GM18873 (cell line): ENCODE measurements around the gene PTPRCAP.
A peak's percentile ranks its signal among the peaks of the same experiment; 100 is the strongest.
"Not testable (repeated sequence)": the region's sequence is repeated elsewhere in the genome, so short reads cannot be mapped to it uniquely, and the experiment has no call there.

Experiments used
- ATAC-seq: cut with Tn5 transposase; IDR thresholded peaks from one replicate; pipeline ENCODE4 v1.9.1; 2021; ENCODE audit warnings: mild to moderate bottlenecking, moderate library complexity, moderate number of reproducible peaks; ENCODE audit not compliant: unreplicated experiment, low FRiP score

The PTPRCAP gene

DNA sequence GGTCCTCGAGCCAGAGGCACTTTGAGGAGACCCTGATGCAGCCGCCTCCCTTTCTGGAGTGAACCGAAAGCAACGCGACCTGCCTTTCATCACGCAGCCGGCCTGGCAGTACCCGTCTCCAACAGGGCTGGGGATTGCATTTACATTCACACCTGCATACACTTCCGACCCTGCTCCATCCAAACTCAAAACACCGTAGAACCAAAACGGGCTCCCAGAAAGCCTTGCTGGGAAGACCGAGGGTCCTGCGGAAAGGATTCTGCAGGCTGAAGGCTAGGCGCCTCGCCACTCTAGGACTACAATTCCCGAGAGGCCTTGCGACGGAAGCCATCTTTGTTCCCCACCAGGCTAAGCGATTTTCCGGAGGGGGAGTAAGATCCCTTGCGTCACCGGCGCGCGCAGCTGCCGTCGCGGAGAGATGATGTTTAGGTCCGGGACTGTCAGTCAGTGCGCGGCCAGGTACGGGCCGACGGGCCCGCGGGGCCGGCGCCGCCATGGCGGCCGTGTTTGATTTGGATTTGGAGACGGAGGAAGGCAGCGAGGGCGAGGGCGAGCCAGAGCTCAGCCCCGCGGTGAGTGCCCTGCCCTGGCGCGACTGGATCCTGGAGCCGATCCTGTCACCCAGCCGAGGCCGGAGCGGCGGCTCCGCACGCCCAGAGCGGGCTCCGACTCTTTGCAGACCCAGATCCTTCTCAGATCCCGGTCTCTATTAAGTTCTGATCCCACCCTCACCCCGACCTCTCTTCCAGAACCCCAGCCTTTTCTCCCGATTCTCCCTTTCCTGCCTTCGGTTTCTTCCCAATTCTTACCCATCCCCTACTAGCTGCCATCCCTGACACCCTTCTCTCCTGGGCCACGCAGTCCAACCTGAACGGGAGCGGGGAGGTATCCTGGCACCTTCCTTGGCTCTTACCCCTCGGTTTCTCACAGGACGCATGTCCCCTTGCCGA lies 9.2 kb downstream of the PTPRCAP start, which contains the start of gene RPS6KB2:
Gene RPS6KB2, plus strand, starts transcription at position 443 of the 950 bp plus-strand sequence. Its CDS starts 52 bp downstream, at position 495.
- peak; percentile 71 for ATAC-seq

DNA sequence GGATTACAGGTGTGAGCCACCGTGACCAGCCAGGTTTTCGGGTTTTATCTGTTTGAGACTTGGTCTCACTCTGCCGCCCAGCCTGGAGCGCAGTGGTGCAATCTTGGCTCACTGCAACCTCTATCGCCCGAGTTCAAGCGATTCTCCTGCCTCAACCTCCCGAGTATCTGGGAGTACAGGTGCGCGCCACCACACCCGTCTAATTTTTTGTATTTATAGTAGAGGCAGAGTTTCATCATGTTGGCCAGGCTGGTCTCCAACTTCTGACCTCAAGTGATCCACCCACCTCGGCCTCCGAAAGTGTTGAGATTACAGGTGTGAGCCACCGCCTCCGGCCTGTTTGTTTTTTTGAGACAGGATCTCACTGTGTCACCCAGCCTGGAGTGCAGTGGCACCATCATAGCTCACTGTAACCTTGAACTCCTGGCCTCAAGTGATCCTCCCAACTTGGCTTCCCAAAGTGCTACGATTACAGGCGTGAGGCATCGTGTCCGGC lies 10.1 kb downstream of the PTPRCAP start:
- not testable (repeated sequence) for ATAC-seq

DNA sequence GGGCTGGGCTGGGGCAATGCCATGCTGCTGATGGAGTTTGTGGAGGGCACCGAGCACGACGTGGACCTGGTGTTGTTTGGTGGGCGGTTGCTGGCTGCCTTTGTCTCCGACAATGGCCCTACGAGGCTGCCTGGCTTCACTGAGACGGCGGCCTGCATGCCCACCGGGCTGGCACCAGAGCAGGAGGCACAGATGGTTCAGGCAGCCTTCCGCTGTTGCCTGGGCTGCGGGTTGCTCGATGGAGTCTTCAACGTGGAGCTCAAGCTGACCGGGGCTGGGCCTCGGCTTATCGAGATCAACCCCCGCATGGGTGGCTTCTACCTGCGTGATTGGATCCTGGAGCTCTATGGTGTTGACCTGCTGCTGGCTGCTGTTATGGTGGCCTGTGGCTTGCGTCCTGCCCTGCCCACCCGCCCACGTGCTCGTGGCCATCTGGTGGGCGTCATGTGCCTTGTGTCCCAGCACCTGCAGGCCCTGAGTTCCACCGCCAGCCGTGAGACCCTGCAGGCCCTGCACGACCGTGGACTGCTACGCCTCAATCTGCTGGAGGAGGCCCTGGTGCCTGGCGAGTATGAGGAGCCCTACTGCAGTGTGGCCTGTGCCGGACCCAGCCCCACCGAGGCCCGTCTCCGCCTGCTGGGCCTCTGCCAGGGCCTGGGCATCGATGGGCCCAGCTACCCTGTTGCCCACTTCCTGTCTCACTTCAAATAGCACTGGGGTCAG lies 13.4 kb downstream of the PTPRCAP start:
- ATAC-seq: no peak

DNA sequence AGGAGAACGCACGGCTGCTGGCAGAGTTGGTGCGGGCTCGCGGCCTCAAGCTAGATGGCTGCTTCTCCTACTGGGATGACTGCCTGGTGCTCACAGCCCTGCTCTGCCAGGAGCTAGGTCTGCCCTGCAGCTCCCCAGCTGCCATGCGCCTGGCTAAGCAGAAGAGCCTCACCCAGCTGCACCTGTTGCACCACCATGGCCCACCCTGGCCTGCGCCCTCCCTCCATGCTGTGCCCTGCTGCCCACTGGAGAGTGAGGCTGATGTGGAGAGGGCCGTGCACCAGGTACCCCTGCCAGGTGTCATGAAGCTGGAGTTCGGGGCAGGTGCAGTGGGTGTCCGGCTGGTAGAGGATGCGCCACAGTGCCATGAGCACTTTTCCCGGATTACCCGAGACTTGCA lies 14.0 kb downstream of the PTPRCAP start:
- no peak for ATAC-seq

DNA sequence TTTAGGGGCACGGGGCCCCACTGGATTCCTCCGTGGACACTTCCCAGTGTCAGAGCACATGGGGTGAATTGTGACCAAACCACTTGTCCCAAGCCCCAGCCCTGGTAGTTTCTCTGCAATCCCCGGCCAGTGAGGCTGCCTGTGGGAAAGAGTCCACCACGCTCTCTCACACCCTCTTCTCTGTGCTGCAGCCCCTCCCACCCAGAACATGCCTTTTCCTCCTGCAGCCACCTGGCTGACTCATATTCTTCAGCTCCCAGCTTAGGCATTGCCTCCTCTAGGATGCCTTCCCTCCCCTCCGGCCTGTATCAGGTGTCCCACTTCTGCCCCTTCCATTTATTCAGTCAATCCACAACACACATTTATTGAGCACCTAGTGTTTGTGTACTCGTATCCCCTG lies 14.6 kb downstream of the PTPRCAP start:
- ATAC-seq: no peak

- no peak for ATAC-seq
Observed at GRCh38 chr11:67421430-67422031, 16.0 kb downstream of the PTPRCAP start.

DNA sequence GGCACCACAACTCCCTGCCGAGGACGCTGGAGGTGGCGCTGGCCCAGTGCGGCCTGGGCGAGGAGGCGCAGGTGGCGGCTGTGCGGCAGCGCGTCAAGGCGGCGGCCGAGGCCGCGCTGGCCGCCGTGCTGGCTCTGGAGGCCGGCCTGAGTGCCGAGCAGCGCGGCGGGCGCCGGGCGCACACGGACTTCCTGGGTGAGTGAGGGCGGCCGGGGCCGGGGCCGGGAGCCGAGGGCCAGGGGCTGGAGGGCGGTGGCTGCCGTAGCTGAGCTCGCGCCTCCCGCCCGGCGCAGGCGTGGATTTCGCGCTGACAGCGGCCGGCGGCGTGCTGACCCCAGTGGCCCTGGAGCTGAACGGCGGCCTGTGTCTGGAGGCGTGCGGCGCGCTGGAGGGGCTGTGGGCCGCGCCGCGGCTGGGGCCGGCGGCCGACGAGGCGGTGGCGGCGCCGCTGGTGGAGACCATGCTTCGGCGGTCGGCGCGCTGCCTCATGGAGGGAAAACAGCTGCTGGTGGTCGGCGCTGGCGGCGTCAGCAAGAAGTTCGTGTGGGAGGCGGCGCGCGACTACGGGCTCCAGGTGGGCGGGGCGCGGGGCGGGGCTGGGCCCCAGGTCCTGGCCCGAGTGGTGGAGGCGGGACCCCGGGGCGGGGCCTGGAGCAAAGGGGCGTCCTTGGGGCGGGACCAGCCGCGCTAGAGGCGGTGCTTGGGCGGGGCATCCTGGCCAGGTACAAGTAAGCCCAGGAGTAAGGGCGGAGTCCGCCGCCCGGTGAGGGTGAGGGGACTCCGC lies 16.6 kb downstream of the PTPRCAP start:
- ATAC-seq: peak; percentile 62

DNA sequence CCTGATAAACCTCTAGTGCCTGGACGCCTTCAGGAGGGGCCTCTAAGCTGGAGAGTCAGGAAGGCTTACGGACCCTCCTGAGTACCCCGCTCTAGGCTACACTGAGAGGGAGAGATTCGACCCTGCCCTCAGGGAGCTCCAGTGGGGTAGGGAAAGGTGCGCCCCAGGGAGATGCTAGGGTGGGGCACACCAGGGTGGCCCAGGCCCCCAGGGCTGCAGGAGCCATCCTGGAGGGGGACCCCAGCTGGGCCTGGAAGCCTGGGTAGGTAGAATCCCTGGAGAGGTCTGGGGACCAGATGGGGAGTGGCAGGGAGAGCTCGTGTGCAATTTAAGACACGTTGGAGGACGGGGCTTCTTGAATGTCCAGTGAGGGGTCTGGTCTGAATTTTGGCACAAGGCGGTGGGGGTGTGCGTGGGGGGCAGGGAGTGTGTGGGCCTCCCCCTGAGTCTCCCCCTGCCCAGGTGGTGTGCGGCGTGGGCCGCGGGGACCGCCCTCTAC lies 17.3 kb downstream of the PTPRCAP start:
- no peak for ATAC-seq

- ATAC-seq: no peak
Observed at GRCh38 chr11:67419325-67420049, 18.0 kb downstream of the PTPRCAP start.

GRCh38 chr11:67418476-67419281 lies 18.8 kb downstream of the PTPRCAP start:
- no peak for ATAC-seq

- ATAC-seq: no peak
Observed at GRCh38 chr11:67417425-67417824, 20.1 kb downstream of the PTPRCAP start.

DNA sequence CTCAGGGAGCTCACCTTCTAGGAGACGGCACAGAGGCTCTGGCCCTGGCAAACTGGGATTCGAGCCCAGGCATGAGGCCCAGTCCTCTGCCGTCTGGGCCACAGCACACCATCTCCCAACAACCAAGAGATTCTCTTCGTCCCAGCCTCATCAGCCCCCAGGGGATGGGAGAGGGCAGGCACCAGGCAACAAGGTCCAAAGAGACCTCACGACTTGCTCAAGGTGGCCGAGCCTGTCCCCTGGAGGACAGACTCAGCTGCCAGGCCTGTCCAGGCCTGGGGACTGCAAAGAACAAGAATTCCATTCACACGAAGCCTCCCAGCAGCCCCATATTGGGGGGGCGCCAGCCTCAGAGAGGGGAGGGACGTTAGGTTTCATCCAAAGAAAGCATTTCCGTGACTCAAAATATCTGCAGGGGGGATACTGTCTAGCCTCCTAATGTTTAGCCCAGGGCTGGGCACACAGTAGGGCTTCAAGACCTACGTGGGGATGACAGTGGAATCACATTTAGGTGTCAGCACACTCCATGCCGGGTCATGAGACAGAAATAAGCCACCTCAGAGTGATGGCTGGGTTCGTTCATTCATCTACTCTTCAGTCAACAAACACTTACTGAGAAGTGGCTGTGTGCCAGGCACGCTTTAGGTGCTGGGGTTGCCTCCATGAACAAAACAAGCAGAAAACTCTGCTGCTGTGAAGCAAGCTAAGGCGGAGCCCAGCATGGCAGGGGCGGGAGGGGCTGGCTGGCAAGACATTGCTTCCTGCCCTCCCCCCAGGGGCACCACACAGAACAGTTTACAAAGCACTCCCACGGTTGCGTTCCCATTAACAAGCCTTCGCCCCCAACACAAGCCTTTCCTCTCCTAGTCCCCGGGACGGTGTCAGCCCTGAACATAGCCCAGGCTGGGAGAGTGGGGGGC lies 20.8 kb downstream of the PTPRCAP start:
- no peak for ATAC-seq

DNA sequence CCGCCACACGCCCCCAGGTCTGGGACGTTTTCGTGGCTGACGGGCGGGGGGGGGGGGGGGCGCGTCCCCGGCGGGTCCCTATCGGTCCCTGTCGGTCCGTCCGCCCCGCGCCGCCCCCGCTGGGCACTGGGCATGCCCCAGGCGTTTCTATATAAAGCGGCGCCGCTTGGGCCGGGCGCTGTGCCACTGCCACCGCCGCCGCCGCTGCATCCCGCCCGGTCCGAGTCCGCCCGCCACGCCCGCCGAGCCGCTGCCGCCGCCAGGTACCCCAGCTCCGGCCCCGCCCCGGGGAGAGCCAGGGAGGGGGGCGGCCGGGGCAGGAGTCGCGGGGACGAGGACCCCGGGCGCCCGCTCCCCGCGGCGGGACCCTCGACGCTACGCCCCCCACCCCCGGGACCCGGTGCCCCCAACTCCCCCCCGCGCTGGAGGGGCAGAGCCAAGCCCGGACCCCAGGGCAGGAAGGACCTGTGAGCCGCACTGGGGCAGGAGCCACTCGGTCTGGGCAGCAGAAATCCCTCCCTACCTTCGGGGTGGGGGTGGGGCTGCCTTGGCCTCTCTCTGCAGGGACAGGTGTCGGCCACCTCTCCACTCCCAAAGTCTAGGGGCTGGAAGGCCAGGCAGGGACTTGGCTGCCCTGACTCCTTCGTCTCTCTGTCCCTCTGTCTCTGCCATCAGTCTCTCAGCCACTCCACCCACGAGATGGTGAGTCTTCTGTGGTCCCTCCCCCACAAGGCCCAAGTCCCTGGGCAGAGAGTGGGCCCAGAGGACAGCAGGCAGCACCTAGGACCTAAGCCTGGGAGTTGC lies 21.8 kb downstream of the PTPRCAP start, which contains the start of gene CARNS1:
Gene CARNS1, plus strand, starts transcription at position 178 of the 804 bp plus-strand sequence. Its CDS starts 522 bp downstream, at position 700.
- no peak for ATAC-seq

DNA sequence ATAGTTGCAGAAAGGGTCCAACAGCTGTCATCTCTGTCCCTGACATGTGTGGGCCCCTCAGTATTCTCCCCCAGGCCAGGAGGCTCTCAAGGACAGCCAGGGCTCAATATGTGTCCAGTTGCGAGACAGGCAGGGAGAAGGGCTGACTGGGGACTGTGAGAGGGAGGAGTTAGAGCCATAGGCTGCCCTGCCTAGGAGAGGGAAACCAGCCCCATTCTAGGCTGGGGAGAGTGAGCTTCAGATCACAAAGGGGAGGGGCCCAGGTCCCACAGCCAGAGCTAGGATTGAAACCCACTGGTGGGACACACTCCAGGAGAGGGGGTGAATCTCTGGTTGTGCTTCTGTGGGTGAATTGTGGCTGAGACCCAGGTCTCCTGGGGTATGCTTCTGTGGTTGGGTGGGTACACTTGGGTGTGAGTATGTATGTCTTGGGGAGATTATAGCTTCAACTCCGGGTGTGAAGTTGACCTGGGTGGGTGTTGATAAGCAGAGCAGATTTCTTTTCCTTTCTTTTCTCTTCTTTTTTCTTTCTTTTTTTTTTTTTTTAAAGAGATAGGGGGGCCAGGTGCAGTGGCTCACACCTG lies 24.1 kb downstream of the PTPRCAP start:
- ATAC-seq: no peak

DNA sequence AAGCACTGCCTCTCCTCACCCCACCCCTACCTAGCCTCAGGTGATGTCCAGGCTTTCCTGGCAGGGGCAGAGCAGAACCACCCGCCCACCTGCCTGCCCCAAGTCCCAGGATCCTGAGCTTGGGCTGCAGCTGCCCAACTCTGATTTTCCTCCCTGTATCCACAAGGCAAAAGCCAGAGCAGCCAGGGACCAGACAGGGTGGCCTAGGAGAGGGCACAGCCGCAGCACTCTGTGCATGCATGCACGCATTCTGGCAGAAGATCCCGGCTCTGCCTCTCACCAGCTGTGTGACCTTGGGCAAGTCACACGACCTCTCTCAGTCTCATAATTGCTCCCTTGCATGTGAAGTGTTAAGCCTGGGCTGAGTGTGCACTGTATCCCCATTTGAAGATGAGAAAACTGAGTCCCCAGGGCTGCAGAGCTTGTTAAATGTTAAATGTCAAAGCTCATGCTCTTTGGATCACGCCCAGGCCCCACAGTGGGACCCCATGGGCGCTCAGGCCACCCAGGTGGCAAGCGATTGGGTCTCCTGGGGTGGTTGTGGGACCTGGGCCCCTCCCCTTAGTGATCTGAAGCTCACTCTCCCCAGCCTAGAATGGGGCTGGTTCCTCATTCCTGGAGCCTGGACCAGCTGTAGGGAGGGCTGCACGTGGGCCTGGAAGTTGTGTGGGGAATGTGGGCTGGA lies 24.8 kb downstream of the PTPRCAP start:
- no peak for ATAC-seq

- ATAC-seq: no peak
Observed at GRCh38 chr11:67411785-67412152, 25.7 kb downstream of the PTPRCAP start.
